CD4-positive, alpha-beta T cell treated with Interleukin-15 for 1 hour (primary cell): Measurements from ENCODE around the gene IL17REL.

Experiments
- DNase-seq: peaks from one replicate; pipeline ENCODE4 v3.0.0-alpha.2; 2020

Gene IL17REL

DNA sequence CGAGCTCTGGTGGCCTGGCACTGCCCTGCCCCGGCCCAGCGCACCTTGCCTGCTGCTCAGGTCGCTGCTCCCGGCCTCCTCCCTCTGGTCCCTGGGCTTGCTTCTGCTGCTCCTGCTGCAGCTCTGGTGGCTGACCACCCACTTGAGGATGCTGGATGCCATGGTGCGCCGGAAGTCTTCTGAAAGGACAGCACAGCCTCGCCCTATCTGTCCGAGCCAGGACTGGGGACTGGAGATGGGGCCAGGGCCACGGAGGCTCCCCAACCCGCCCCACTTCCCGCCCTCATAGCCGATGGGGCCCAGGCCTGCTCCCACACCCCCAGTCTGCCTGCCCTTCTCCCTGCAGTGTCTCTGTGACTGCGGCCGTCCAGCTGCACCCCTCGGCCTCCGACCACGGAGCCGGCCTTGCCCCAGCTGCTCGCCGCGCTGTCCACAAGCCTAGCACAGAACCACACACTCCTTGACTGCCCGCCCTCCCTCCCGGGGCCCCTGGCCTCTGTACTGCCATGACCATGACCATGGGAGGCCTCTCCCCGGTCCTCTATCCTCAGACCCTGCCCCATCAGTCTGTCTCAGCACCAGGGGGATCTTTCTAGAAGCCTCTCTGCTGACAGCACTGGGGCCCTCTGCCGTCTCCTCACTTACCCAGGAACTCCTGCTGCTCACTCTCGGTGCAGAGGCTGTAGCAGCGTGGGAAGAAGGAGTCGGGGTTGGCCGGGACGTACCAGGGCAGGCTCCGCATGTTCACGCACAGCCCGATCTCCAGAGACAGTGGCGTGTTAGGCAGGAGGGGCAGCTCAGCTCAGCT lies 32.9 kb upstream of the IL17REL start:
- DNase-seq: no peak

- no peak for DNase-seq
Measured at GRCh38 chr22:50044485-50045118, 32.0 kb upstream of the IL17REL start.

DNA sequence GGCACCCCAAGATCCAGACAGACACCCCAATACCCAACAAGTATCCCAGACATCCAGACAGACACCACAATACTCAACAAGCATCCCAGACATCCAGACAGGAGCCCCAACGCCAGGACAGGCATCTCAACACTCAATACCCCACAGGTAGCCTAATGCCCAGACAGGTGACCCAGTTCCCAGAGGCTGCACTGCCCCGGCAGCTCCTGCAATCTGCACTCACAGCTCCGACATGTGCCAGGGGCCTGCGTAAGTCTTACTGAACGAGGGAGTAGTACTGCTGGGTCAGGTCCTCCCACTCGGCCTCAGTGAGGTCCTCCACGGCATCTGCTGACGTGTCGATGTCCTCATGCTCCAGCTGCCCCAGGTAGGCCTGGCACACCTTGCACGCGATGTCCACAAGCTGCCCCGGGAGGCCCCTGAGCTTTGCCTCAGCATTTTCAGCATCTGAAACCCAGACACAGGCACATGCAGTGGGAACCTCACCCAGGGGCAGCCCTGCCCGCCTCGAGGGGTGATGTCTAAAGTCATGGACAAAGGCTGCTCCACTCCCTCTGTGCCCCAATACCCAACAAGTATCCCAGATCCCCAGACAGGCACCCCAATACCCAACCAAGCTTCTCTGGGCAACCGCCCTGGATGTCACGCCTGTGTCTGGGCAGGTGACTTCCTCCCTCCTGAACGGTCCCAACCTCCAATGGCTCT lies 28.9 kb upstream of the IL17REL start:
- peak; percentile 10 for DNase-seq

DNA sequence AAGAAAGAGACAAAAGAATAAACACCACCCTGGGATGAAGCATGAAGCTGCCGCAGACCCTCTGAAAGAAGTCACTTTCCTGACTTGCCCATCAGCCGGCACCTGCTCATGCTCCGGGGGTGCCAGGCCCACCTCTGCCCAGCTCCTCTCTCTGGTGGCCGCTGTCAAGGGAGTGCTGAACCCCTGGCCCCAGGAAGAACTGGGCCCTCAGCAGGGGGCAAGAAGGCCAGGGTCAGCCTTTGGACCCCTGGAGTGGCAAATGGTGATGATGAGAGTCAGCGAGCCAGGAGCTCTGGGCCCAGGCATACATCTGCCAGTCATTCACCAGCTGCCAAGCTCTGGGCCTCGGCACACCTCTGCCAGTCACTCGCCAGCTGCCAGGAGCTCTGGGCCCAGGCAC lies 28.2 kb upstream of the IL17REL start:
- no peak for DNase-seq

DNA sequence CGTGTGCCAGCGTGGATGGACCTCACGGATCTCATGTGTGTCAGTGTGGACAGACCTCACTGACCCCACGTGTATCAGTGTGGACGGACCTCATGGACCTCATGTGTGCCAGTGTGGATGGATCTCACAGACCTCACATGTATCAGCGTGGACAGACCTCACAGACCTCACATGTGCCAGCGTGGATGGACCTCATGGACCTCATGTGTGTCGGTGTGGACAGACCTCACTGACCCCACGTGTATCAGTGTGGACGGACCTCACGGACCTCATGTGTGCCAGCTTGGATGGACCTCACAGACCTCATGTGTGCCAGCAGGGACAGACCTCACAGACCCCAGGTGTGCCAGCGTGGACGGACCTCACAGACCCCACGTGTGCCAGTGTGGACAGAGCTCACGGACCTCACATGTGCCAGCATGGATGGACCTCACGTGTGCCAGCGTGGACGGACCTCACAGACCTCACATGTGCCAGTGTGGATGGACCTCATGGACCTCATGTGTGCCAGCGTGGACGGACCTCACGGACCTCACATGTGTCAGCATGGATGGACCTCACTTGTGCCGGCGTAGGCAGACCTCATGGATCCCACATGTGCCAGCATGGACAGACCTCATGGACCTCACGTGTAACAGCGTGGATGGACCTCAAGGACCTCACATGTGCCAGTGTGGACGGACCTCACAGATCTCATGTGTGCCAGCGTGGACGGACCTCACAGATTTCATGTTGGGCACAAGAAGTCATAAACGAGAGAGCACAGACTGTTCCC lies 27.3 kb upstream of the IL17REL start:
- DNase-seq: no peak

DNA sequence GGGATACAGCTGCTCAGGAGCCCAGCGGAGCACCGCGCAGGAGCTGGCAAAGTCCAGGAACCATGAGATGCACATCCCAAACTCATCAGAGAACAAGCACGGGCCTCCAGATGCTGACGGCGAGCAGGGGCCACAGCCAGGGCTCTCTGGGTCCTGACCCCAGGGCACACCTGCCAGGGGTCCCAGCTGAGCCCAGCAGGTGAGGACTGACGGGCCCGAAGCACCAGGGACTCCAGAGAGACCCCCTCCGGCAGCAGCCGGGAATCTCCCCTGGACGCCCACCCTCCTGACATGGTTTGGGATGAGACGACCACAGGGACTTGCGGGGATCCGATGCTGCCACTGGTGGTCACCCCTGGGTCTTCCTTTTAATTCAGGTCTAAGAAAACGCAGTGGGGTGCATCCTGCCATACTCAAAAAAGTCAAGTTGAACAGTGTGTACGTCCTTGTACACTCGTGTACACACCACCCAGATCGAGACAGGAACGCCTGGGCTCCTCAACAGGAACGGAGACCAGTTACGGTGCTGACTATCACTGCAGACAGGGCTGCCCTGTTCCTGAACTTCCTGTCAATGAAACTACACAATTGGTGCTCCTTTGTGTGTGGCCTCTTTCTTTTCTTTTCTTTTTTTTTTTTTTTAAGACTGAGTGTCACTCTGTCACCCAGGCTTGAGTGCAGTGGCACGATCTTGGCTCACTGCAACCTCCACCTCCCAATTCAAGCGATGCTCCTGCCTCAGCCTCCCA lies 23.6 kb upstream of the IL17REL start:
- no peak for DNase-seq

DNA sequence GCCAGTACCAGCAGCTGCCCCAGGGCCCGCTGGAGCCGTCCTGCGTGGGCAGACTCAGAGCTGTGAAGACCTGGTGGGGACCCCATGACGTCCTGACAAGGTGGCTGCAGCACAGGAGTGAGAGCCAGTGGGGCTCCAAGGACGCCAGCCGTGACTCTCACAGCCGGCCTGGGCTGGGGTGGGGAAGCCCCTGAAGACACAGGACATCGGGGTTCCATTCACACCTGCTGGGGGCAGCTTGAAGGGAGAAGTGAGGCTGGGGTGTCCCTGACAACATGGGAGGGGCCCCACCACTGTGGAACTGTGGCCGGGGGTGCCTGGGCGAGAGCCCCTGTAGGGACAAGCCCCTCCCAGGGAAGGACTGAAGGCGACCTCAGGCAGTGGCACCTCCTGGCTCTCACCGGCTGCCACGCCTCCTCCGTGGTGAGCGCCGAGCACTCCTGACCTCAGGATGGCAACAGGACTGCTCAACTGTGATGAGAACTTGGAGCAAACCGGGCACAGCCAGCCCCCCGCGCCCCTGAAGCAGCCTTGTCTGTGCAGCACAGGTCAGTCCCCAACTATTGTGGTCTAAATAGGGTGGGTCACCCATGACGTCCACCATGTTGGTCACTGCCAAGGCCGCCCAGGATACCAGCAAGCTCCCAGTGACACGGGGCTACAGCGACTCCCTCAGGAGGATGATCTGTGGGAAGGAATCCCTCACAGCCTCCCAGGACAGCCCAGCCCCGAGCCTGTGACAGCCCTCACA lies 22.7 kb upstream of the IL17REL start:
- DNase-seq: no peak

- DNase-seq: no peak
Measured at GRCh38 chr22:50034126-50035081, 21.8 kb upstream of the IL17REL start.

DNA sequence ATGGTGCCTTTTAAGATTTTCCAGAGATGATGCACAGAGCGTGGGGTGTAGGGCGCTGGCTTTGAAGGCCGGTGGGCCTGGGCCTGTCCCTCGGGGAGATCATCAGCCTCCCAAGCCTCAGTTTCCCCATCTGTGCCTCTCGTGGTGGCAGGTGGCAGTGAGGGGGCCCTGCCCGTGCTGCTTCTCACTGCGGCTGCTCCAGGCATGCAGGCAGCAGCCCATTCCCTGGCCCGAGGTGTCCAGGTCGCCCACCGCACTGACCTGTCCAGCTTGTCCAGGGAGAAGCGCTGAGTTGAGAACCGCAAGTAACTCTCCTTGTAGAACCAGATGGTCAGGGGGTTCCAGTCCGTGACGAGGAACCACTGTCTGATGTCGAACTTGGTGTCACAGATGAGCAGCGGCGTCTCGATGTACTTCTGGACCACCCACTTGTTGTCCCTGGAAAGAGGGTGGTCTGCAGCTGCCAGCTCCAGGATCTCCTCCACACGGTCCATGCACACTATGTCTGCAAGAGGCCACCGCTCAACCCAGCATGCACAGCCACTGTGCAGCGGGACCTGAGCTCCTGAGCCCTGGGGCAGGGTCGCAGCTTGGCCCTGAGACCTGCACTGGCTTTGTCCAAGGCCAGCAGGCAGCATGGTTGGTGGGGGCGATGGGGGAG lies 20.5 kb upstream of the IL17REL start:
- DNase-seq: no peak

DNA sequence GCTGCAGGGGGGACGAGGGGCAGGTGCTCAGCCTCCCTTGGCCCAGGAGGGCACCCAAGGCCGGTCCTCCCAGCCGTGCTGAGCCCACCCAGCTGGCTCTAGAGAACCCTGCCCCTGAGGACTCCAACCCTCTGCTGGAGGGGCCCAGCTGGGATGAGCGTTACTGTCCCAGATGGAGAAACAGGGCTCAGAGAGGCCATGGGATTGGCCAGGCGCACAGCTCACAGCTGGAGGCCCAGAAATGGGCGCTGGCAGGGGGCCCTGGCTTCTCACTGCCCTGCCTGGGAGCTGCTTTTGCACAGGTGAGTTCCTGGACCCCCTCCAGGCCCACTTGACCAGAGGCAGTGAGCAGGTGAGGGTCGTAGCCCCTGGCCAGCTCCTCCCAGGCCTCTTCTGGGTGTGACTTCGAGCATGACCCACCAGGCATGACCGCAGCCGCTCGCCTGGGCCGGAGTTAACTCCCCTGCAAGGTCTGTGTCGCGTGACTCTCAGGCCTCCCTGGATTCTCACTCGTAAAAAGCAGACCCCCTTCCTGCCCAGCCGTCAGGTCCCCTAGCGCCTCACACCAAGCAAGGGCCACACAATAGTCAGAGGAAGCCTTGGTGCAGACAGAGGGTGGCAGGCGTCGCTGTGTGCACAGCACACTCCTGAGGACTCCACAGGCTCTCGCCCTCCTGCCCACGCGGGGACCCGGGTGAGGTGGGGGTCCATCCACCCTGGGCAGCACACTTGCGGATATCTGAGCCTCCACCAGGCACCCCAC lies 19.7 kb upstream of the IL17REL start:
- no peak for DNase-seq

- DNase-seq: no peak
Measured at GRCh38 chr22:50031189-50032091, 18.9 kb upstream of the IL17REL start.

DNA sequence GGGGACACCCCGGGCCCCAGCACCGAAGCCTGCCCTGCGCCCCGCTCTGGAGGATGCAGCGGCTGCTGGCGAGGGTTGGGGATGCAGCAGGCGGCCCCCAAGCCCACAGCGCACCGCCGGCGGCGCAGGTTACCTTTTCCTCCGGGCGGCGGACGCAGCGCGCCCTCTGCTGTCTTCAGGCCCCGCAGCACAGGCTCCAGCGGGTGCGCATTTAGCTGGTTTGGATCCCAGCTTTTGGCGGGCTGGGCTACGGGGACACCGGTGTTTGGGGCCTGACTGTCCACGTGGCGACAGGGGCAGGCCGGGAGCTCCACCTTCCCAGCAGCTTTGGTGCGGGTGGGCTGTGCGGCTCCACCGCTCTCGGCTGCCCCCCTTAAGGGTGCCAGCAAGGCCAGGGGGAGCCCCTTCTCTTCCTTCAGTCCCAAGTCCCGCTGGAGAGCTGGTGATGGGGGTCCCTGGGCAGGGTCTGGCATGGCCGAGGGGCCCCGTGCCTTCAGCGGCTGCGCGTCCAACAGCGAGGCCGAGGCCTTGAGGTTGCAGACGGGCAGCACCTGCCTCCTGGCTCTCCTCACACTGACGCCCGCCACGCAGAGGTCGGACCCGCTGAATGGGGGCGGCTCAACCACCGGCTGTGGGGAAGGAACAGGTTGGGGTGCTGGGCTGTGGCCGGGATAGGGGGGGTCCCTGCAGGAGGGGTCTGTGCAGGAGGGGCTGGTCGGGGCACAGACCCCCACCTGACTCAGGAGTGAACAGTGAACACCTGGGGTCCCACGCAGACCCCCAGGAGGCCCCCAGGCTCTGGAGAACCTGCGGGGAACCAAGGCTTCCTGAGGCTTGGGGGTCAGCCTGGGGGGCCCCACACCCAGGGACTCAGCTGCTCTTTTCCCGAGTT lies 18.0 kb upstream of the IL17REL start:
- DNase-seq: peak; percentile 83

- no peak for DNase-seq
Measured at GRCh38 chr22:50027639-50028537, 15.3 kb upstream of the IL17REL start.

DNA sequence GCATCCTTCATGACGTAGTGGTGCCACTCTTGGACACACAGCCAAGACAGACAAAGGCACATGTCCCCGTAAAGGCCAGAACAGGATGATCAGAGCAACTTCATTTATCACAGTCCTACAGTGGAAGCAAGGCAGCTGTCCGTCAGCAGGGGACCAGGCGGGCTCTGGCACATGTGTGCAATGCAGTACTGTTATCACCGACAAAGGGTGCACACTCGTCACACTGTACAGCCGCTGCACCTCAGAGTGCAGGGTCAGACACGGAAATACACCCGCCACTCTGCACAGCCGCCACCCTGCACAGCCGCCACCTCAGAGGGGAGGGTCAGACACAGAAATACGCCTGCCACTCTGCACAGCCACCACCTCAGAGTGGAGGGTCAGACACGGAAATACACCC lies 13.4 kb upstream of the IL17REL start:
- no peak for DNase-seq

GRCh38 chr22:50022171-50022819 lies 9.7 kb upstream of the IL17REL start:
- DNase-seq: no peak
